Measurements from ENCODE around the gene LIME1.
"Not testable (repeated sequence)": the region's sequence is repeated elsewhere in the genome, so short reads cannot be mapped to it uniquely, and the experiment has no call there.

Gene LIME1

GRCh38 chr20:63775096-63775978, 38.9 kb downstream of the LIME1 start:
- DNase-seq, result no peak

- DNase-seq, result not testable (repeated sequence)
Observed at GRCh38 chr20:63776875-63777274, 40.4 kb downstream of the LIME1 start.

GRCh38 chr20:63777614-63778013, 41.1 kb downstream of the LIME1 start:
- DNase-seq, result no peak

GRCh38 chr20:63778034-63778752, 41.7 kb downstream of the LIME1 start:
- no peak for DNase-seq

- no peak for DNase-seq
Observed at GRCh38 chr20:63778857-63779256, 42.4 kb downstream of the LIME1 start.

GRCh38 chr20:63781181-63781580, 44.7 kb downstream of the LIME1 start:
- DNase-seq, result no peak

- DNase-seq, result no peak
Observed at GRCh38 chr20:63782051-63782471, 45.6 kb downstream of the LIME1 start.

GRCh38 chr20:63782521-63782971, 46.1 kb downstream of the LIME1 start:
- no peak for DNase-seq

GRCh38 chr20:63783970-63784369, 47.5 kb downstream of the LIME1 start:
- no peak for DNase-seq

GRCh38 chr20:63785691-63786131, 49.2 kb downstream of the LIME1 start:
- DNase-seq, result no peak

GRCh38 chr20:63787302-63787701, 50.8 kb downstream of the LIME1 start:
- no peak for DNase-seq

GRCh38 chr20:63787749-63788148, 51.3 kb downstream of the LIME1 start:
- no peak for DNase-seq
